Activated naive CD4-positive, alpha-beta T cell treated with anti-CD3 and anti-CD28 coated beads, Interleukin-2, amount 50 U/mL, for 24 hours (primary cell): ENCODE data around the gene BCL11B.
A peak's percentile ranks its signal among the peaks of the same experiment; 100 is the strongest.

Experiments used
- H3K27ac Mint-ChIP-seq: one replicate; pipeline ENCODE4 v1.8.0; 2021; ENCODE audit warnings: mild to moderate bottlenecking, mixed read lengths
- H3K27me3 Mint-ChIP-seq: one replicate; pipeline ENCODE4 v1.8.0; 2021; ENCODE audit warnings: mixed read lengths
- H3K36me3 Mint-ChIP-seq: one replicate; pipeline ENCODE4 v1.8.0; 2021; ENCODE audit warnings: mixed read lengths
- H3K4me1 Mint-ChIP-seq: one replicate; pipeline ENCODE4 v1.8.0; 2021; ENCODE audit warnings: mixed read lengths
- H3K4me3 Mint-ChIP-seq: one replicate; pipeline ENCODE4 v1.8.0; 2021; ENCODE audit warnings: mild to moderate bottlenecking, mixed read lengths
- H3K9me3 Mint-ChIP-seq: one replicate; pipeline ENCODE4 v1.8.0; 2021; ENCODE audit warnings: mixed read lengths

The BCL11B gene

GRCh38 chr14:99175331-99176155 is 96.5 kb downstream of the BCL11B start:
- peaks cover 37% of the 10 kb centered on the region for H3K4me1 Mint-ChIP-seq
- H3K9me3 Mint-ChIP-seq, result no peaks in the 10 kb centered on the region
- H3K27me3 Mint-ChIP-seq, result no peaks in the 10 kb centered on the region
- no peak overlapping the region for H3K4me3 Mint-ChIP-seq
- H3K27ac Mint-ChIP-seq, result no peak overlapping the region
- H3K36me3 Mint-ChIP-seq, result peaks cover 31% of the 10 kb centered on the region

- Mint-ChIP-seq H3K27ac (no peak overlapping the region), H3K4me1 (peaks cover 37% of the 10 kb centered on the region), H3K27me3 (no peaks in the 10 kb centered on the region), H3K36me3 (peaks cover 29% of the 10 kb centered on the region), H3K4me3 (no peak overlapping the region), H3K9me3 (no peaks in the 10 kb centered on the region)
Measured at GRCh38 chr14:99174770-99175319, 97.2 kb downstream of the BCL11B start.

- H3K4me1 Mint-ChIP-seq, result peaks cover 32% of the 10 kb centered on the region
- no peak overlapping the region for H3K4me3 Mint-ChIP-seq
- H3K27me3 Mint-ChIP-seq, result no peaks in the 10 kb centered on the region
- H3K36me3 Mint-ChIP-seq, result peaks cover 27% of the 10 kb centered on the region
- H3K27ac Mint-ChIP-seq, result peak overlapping the region; percentile 6
- H3K9me3 Mint-ChIP-seq, result no peaks in the 10 kb centered on the region
Measured at GRCh38 chr14:99174081-99174769, 97.8 kb downstream of the BCL11B start.

- H3K36me3 Mint-ChIP-seq, result peaks cover 25% of the 10 kb centered on the region
Measured at GRCh38 chr14:99173506-99173905, 98.5 kb downstream of the BCL11B start.

GRCh38 chr14:99173086-99173485 is 98.9 kb downstream of the BCL11B start:
- H3K9me3 Mint-ChIP-seq, result no peaks in the 10 kb centered on the region
- H3K27ac Mint-ChIP-seq, result peak overlapping the region; percentile 74
- H3K36me3 Mint-ChIP-seq, result peaks cover 27% of the 10 kb centered on the region
- no peak overlapping the region for H3K4me3 Mint-ChIP-seq
- peaks cover 33% of the 10 kb centered on the region for H3K4me1 Mint-ChIP-seq
- no peaks in the 10 kb centered on the region for H3K27me3 Mint-ChIP-seq

More at GRCh38 chr14:99173506-99173905, 98.5 kb downstream of the BCL11B start:
- Mint-ChIP-seq H3K27me3 (no peaks in the 10 kb centered on the region), H3K27ac (peak overlapping the region; percentile 74), H3K4me1 (peaks cover 33% of the 10 kb centered on the region), H3K9me3 (no peaks in the 10 kb centered on the region), H3K4me3 (no peak overlapping the region)

- peaks cover 39% of the 10 kb centered on the region for H3K4me1 Mint-ChIP-seq
- peak overlapping the region; percentile 80 for H3K27ac Mint-ChIP-seq
- no peaks in the 10 kb centered on the region for H3K27me3 Mint-ChIP-seq
- H3K9me3 Mint-ChIP-seq, result no peaks in the 10 kb centered on the region
- H3K4me3 Mint-ChIP-seq, result no peak overlapping the region
- H3K36me3 Mint-ChIP-seq, result peaks cover 19% of the 10 kb centered on the region
Measured at GRCh38 chr14:99171396-99171795, 100.6 kb downstream of the BCL11B start.

- Mint-ChIP-seq H3K36me3 (peaks cover 18% of the 10 kb centered on the region), H3K27me3 (no peaks in the 10 kb centered on the region), H3K9me3 (no peaks in the 10 kb centered on the region), H3K4me1 (peaks cover 47% of the 10 kb centered on the region), H3K4me3 (no peak overlapping the region), H3K27ac (peak overlapping the region; percentile 51)
Measured at GRCh38 chr14:99169776-99170356, 102.1 kb downstream of the BCL11B start.

GRCh38 chr14:99168330-99168729 is 103.7 kb downstream of the BCL11B start:
- H3K36me3 Mint-ChIP-seq, result peaks cover 15% of the 10 kb centered on the region
- peaks cover 58% of the 10 kb centered on the region for H3K4me1 Mint-ChIP-seq
- H3K27ac Mint-ChIP-seq, result peak overlapping the region; percentile 70
- H3K27me3 Mint-ChIP-seq, result no peaks in the 10 kb centered on the region
- H3K4me3 Mint-ChIP-seq, result no peak overlapping the region
- H3K9me3 Mint-ChIP-seq, result no peaks in the 10 kb centered on the region

- no peak overlapping the region for H3K4me3 Mint-ChIP-seq
- no peaks in the 10 kb centered on the region for H3K27me3 Mint-ChIP-seq
- peaks cover 3% of the 10 kb centered on the region for H3K9me3 Mint-ChIP-seq
- peak overlapping the region; percentile 85 for H3K27ac Mint-ChIP-seq
- peaks cover 16% of the 10 kb centered on the region for H3K36me3 Mint-ChIP-seq
- H3K4me1 Mint-ChIP-seq, result peaks cover 63% of the 10 kb centered on the region
Measured at GRCh38 chr14:99166506-99166905, 105.5 kb downstream of the BCL11B start.

- H3K4me1 Mint-ChIP-seq, result peaks cover 60% of the 10 kb centered on the region
- no peaks in the 10 kb centered on the region for H3K27me3 Mint-ChIP-seq
- peaks cover 4% of the 10 kb centered on the region for H3K9me3 Mint-ChIP-seq
- H3K36me3 Mint-ChIP-seq, result peaks cover 16% of the 10 kb centered on the region
- H3K27ac Mint-ChIP-seq, result peak overlapping the region; percentile 70
- H3K4me3 Mint-ChIP-seq, result no peak overlapping the region
Measured at GRCh38 chr14:99164712-99165111, 107.3 kb downstream of the BCL11B start.

GRCh38 chr14:99163446-99163845 is 108.6 kb downstream of the BCL11B start:
- Mint-ChIP-seq H3K27me3 (no peaks in the 10 kb centered on the region), H3K9me3 (peaks cover 4% of the 10 kb centered on the region), H3K27ac (peak overlapping the region; percentile 49), H3K36me3 (peaks cover 15% of the 10 kb centered on the region), H3K4me1 (peaks cover 54% of the 10 kb centered on the region), H3K4me3 (no peak overlapping the region)

GRCh38 chr14:99159341-99160340 is 112.4 kb downstream of the BCL11B start:
- Mint-ChIP-seq H3K4me1 (peaks cover 39% of the 10 kb centered on the region), H3K9me3 (peaks cover 4% of the 10 kb centered on the region), H3K4me3 (no peak overlapping the region), H3K27me3 (no peaks in the 10 kb centered on the region), H3K36me3 (peaks cover 14% of the 10 kb centered on the region), H3K27ac (peak overlapping the region; percentile 55)

GRCh38 chr14:99158646-99159165 is 113.3 kb downstream of the BCL11B start:
- Mint-ChIP-seq H3K9me3 (peaks cover 4% of the 10 kb centered on the region), H3K36me3 (peaks cover 13% of the 10 kb centered on the region), H3K4me3 (no peak overlapping the region), H3K4me1 (peaks cover 33% of the 10 kb centered on the region), H3K27ac (peak overlapping the region; percentile 55), H3K27me3 (no peaks in the 10 kb centered on the region)

- no peaks in the 10 kb centered on the region for H3K27me3 Mint-ChIP-seq
- peaks cover 9% of the 10 kb centered on the region for H3K36me3 Mint-ChIP-seq
- peaks cover 28% of the 10 kb centered on the region for H3K4me1 Mint-ChIP-seq
- peaks cover 4% of the 10 kb centered on the region for H3K9me3 Mint-ChIP-seq
- no peak overlapping the region for H3K4me3 Mint-ChIP-seq
- H3K27ac Mint-ChIP-seq, result no peak overlapping the region
Measured at GRCh38 chr14:99158150-99158549, 113.8 kb downstream of the BCL11B start.
